GM12864 (cell line): Measurements from ENCODE around the gene CLK2.
A peak's percentile ranks its signal among the peaks of the same experiment; 100 is the strongest.

Experiments used
- DNase-seq: peaks from one replicate; pipeline ENCODE4 v3.0.0-alpha.2; 2011; ENCODE audit warnings: low read depth
- H3K4me3 ChIP-seq: 2 replicates; pipeline ENCODE4 v1.5.1; 2011; ENCODE audit warnings: mild to moderate bottlenecking, low read depth, low read length, control low read depth
- TF ChIP-seq, protein P1 (sequence below): IDR thresholded peaks from 2 replicates; pipeline ENCODE4 v1.5.1; 2011; ENCODE audit warnings: low read depth, mild to moderate bottlenecking, moderate library complexity, low read length, control low read depth, inconsistent platforms; ENCODE audit errors: missing control alignments

Gene CLK2

DNA sequence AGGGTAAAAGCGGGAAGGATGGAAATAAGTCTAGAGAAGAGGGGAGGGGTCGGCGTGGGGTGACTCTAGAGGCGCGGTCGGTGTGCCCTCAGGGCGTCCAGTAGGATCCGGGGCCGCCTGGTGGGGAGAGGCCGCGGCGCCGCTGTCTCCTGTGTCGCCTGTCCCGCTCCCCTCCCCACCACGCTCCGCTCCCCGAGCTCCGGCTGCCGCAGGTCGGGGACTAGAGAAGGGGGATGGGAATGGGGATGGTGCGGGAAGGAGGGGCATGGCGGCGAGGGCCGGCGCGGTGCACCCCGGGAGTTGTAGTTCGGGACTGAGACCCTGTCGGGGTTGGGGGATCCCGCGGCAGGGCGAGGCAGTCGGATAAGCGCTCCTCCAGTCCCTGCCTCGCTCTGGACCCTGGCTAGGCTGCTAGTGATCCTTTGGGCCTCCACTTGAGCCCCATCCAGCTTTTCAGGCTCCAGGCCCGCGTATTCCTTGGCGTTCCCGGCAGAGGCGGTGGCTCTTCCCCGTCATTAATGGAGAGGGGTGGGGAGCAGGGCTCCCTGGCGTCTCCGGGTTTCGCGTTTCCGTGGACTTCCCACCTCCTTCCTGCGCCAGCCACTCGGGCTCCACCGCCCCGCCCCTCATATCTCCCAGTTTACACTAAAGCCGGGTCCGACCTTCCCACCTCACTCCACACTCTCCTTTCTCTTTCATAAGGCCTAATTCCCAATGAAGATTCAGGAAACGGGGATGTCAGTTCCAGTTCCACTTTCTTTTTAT, 17.9 kb downstream of the CLK2 start, which contains the start of gene ENTREP3:
TSS of gene ENTREP3 (minus strand) at position 241 of the 765 bp plus-strand sequence. CDS start 606 bp downstream, outside the sequence.
- H3K4me3 ChIP-seq: peak within 1 kb of the TSS; percentile 59
- TF ChIP-seq, protein P1, sequence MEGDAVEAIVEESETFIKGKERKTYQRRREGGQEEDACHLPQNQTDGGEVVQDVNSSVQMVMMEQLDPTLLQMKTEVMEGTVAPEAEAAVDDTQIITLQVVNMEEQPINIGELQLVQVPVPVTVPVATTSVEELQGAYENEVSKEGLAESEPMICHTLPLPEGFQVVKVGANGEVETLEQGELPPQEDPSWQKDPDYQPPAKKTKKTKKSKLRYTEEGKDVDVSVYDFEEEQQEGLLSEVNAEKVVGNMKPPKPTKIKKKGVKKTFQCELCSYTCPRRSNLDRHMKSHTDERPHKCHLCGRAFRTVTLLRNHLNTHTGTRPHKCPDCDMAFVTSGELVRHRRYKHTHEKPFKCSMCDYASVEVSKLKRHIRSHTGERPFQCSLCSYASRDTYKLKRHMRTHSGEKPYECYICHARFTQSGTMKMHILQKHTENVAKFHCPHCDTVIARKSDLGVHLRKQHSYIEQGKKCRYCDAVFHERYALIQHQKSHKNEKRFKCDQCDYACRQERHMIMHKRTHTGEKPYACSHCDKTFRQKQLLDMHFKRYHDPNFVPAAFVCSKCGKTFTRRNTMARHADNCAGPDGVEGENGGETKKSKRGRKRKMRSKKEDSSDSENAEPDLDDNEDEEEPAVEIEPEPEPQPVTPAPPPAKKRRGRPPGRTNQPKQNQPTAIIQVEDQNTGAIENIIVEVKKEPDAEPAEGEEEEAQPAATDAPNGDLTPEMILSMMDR: no peak
- DNase-seq: no peak

DNA sequence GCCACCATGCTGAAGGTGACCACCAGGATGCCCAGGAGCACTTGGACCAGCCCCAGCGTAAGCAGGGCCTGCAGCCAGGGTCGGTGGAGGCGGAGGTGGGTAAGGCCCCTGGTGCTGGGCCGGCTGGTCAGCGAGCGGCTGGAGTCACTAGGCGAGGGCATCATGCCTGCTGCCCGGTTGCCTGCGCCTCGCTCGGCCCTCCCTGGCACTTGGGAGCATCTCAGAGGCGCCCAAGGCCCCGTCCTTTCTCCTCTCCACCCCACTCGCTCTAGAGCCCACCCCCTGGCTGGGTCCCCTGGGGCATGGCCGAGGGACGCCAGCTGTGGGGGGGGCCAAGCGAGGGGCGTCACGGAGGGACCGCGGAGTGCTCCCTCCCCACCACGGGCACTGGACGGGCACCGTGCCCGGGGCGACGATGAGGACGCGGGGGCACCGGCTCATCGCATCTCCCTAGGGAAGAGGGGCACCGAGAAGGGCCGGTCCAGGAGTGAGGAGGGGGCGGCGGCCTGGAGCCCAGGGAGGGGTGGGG, 18.5 kb downstream of the CLK2 start:
- peak overlapping the region; percentile 59 for H3K4me3 ChIP-seq
- TF ChIP-seq, protein P1: no peak
- no peak for DNase-seq

DNA sequence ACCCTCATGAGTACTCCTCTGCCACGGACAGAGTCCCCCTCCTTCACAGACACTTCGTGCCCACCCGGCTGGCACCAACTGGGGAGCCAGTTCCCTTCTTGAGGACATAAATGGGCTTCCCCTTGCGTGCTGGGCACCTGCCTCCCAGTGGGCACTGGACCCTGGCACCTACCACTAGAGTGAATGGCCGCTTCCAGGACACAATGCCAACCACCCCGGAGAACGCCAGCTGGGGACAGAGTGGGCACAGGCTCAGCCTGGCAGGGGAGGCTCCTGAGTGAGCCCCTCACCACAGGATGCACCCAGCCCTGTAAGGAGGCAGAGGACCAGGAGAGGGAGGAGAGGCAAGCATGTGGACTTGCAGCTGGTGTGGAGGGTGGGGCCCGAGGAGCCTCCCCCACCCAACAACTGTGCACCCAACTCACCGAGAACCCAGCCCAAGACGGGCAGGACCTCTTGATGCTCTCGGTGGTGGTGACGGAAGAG, 19.0 kb downstream of the CLK2 start:
- no peak for DNase-seq
- H3K4me3 ChIP-seq: peak overlapping the region; percentile 59
- TF ChIP-seq, protein P1: no peak

DNA sequence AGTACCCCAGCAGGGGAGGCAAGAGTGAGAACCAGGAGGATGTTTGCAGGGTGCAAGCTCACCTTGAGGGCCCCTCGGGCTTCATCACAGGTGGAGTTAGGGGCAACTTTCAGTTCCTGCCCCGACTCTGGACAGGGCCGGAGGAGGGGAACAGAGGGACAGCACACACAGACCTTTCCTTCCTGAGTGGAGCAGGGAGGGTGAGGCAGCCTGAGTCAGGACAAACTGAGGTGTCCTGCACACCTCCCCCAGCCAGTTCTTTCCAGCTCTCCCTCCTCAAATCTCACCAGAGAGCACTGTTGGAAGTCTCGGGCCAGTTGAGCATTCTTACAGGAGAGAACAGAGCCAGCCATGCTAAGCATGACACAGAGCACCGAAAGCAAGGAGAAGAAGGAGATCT, 19.5 kb downstream of the CLK2 start:
- TF ChIP-seq, protein P1: no peak
- no peak overlapping the region; the same call in 1 of the 2 replicates for H3K4me3 ChIP-seq
- DNase-seq: no peak

DNA sequence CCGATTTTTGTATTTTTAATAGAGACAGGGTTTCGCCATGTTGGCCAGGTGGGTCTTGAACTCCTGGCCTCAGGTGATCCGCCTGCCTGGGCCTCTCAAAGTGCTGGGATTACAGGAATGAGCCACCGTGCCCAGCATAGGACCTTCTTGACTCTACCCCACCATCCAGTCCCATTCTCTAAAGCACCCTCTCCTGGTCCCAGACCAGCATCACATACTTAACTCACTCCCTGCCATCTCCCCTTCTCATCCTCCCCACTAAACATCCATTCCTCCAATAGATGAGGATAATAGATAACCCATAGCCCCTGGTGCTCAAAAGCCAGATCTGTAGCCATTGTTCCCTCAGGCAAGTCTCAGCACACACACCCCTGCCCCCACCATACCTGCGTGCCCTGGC, 20.1 kb downstream of the CLK2 start:
- TF ChIP-seq, protein P1: no peak
- DNase-seq: no peak
- no peak overlapping the region for H3K4me3 ChIP-seq

DNA sequence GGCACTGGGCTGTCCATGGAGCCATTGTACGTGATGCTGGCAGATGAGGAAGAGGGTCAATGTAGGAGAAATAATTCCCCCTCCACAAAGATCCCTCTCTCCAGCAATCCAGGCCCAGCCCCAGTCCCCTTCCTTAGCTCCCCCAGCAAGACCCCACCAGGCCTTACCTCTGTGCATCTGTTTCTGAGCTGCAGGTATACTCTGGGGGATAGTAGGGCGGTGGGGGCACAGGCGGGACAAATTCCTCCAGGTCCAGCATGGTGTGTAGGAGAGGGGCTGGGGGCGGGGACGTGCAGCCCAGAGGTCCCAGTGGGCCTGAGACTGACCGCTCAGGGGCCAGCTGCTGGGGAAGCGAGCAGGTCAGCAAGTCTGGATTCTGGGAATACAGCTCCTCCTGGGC, 21.7 kb downstream of the CLK2 start:
- no peak overlapping the region for H3K4me3 ChIP-seq
- DNase-seq: no peak
- TF ChIP-seq, protein P1: no peak
